PFSK-1 (cell line): ENCODE measurements around the gene ACOT6.

Source experiments
- POLR2AphosphoS5 ChIP-seq: IDR thresholded peaks from 2 replicates; pipeline ENCODE4 v1.6.1; 2012; ENCODE audit warnings: low read depth, mild to moderate bottlenecking, control low read depth, low read length, moderate library complexity
- TF ChIP-seq, protein P1 (sequence below), 2 experiments: IDR thresholded peaks; 2 replicates each; pipeline versions ENCODE4 v1.6.1 to v1.8.0; 2011 to 2012; ENCODE audit warnings: low read depth in 2 of 2, low read length in 2 of 2, control low read depth in 1 of 2, inconsistent platforms in 1 of 2, mild to moderate bottlenecking in 1 of 2, moderate library complexity in 1 of 2; ENCODE audit not compliant: insufficient read depth in 1 of 2

DNA sequence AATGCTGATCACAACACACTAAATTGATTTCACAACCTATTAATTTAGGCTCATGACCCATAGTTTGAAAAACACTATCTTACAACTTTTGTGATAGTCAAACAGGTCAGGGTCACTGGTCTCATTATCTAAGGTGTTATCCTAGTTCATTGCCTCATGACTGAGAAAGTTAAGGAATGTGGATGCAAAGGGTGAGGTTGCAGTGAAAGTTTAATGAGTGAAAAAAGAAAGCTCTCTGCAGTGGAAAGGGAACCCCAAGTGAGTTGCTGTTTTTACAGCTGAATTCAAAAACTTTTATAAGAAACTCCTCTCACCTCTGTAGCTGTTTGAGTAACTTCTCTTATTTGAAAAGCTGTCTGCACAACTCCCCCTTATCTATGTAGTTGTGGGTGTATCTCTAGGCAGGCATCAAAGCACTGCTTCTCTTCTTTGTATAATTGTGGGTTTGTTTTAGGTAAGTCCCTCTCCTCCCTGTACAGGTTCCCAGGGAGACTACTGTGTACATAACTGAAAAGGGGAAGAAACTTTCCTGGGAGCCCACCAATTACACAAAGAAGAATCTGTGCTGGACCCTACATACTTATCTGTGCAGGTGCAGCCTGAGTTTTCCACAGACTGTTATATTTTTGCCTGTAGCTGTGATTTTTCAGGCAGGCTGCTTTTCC lies 51.4 kb downstream of the ACOT6 start:
- no peak for TF ChIP-seq POLR2AphosphoS5
- TF ChIP-seq, protein P1, sequence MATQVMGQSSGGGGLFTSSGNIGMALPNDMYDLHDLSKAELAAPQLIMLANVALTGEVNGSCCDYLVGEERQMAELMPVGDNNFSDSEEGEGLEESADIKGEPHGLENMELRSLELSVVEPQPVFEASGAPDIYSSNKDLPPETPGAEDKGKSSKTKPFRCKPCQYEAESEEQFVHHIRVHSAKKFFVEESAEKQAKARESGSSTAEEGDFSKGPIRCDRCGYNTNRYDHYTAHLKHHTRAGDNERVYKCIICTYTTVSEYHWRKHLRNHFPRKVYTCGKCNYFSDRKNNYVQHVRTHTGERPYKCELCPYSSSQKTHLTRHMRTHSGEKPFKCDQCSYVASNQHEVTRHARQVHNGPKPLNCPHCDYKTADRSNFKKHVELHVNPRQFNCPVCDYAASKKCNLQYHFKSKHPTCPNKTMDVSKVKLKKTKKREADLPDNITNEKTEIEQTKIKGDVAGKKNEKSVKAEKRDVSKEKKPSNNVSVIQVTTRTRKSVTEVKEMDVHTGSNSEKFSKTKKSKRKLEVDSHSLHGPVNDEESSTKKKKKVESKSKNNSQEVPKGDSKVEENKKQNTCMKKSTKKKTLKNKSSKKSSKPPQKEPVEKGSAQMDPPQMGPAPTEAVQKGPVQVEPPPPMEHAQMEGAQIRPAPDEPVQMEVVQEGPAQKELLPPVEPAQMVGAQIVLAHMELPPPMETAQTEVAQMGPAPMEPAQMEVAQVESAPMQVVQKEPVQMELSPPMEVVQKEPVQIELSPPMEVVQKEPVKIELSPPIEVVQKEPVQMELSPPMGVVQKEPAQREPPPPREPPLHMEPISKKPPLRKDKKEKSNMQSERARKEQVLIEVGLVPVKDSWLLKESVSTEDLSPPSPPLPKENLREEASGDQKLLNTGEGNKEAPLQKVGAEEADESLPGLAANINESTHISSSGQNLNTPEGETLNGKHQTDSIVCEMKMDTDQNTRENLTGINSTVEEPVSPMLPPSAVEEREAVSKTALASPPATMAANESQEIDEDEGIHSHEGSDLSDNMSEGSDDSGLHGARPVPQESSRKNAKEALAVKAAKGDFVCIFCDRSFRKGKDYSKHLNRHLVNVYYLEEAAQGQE (IDR thresholded peaks at IDR 0.05; ENCODE audit: insufficient read depth in 1 of 2, low read depth in 2 of 2, low read length in 2 of 2): no peak
